Spleen (tissue), 7 donors: ENCODE data around the gene VENTX.

ENCODE experiments used
- POLR2AphosphoS5 ChIP-seq, 3 donors: sonication (generic); formaldehyde crosslinking; IDR thresholded peaks; one replicate each; pipeline ENCODE4 v1.5.1; 2017; ENCODE audit warnings: antibody characterized with exemption in 3 of 3
- TF ChIP-seq, protein P1 (sequence below), 11 experiments: fragments of 200-600 bp in 7 of 11; fragments of 450-650 bp in 4 of 11; sonication (generic) in 4 of 11; IDR thresholded peaks in 8 of 11; conservative IDR thresholded peaks in 3 of 11; 1 replicate in 7 of 11; 2 replicates in 4 of 11; pipeline versions ENCODE4 v1.4.0 to v1.8.0; 2016 to 2021; ENCODE audit warnings: antibody characterized with exemption in 11 of 11, inconsistent platforms in 4 of 11, mild to moderate bottlenecking in 1 of 11
- donor health status: DM: no; HTN: no; CAD: no; lungs with moderate emphysema.
- donor health status: DM: no; HTN: no; CAD: no.
- donor health status: DM: no; HTN: no; CAD: no.

DNA sequence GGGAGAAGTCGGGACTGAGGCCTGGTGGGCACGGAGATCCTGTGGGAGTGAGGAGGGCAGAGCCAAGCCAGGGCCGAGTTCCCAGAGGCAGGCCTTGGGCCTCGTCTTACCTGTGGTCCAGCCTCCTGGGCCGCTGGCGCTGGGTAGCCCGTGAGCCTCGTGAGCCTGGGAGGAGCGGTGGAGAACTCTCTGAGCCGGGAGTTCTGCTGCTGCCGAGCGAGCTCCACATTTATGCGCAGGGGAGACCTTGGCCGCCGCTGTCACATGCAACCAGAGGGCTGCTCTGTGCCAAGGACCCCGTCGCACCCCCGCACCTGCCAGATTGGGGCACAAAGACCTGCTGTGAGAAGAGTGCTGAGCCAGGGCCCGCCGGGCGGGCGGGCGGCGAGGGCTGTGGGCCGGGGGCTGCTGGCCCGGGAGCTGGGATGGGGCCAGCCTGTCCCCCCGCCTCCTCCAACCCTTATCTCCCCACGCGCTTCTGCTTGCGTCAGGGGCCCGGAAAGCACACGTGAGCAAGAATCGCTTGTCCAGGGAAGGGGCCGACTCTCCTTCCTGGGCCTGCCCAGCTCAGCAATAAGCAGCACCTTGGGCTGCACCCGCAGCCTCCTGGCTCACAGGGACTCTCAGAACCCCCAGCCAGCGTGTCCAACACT, 10.2 kb downstream of the VENTX start:
- TF ChIP-seq, protein P1, sequence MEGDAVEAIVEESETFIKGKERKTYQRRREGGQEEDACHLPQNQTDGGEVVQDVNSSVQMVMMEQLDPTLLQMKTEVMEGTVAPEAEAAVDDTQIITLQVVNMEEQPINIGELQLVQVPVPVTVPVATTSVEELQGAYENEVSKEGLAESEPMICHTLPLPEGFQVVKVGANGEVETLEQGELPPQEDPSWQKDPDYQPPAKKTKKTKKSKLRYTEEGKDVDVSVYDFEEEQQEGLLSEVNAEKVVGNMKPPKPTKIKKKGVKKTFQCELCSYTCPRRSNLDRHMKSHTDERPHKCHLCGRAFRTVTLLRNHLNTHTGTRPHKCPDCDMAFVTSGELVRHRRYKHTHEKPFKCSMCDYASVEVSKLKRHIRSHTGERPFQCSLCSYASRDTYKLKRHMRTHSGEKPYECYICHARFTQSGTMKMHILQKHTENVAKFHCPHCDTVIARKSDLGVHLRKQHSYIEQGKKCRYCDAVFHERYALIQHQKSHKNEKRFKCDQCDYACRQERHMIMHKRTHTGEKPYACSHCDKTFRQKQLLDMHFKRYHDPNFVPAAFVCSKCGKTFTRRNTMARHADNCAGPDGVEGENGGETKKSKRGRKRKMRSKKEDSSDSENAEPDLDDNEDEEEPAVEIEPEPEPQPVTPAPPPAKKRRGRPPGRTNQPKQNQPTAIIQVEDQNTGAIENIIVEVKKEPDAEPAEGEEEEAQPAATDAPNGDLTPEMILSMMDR (IDR thresholded peaks at IDR 0.05 in 8 of 11, conservative IDR thresholded peaks at IDR 0.05 in 3 of 11) = no peak
- TF ChIP-seq POLR2AphosphoS5 (IDR thresholded peaks at IDR 0.05) = no peak
